Thyroid gland (tissue), 4 donors: ENCODE results near the gene COL16A1. TPM values are rescaled to one million over a fixed set of nuclear protein-coding genes. Genes with fewer than 3 reads are reported as not detected.

Experiments
- DNase-seq, 2 donors: peaks; one replicate each; pipeline ENCODE4 v3.0.0-alpha.2; 2019
- H3K27ac ChIP-seq, 3 donors: fragments of 200-600 bp; sonication (generic); 1 replicate in 2 of 3; 2 replicates in 1 of 3; pipeline ENCODE4 v1.5.1; 2016 to 2019; ENCODE audit warnings: mild to moderate bottlenecking in 1 of 3, moderate library complexity in 1 of 3
- H3K27me3 ChIP-seq: fragments of 200-600 bp; sonication (generic); one replicate; pipeline ENCODE4 v1.5.1; 2019
- H3K36me3 ChIP-seq, 2 donors: fragments of 200-600 bp; sonication (generic); one replicate each; pipeline ENCODE4 v1.5.1; 2016 to 2019
- H3K4me1 ChIP-seq, 2 donors: fragments of 200-600 bp; sonication (generic); one replicate each; pipeline ENCODE4 v1.5.1; 2017 to 2019
- H3K4me3 ChIP-seq, 3 donors: fragments of 200-600 bp; sonication (generic); replicated peaks in 1 of 3; 1 replicate in 2 of 3; 2 replicates in 1 of 3; pipeline ENCODE4 v1.5.1; 2016; ENCODE audit warnings: mild to moderate bottlenecking in 1 of 3
- H3K9me3 ChIP-seq: fragments of 200-600 bp; sonication (generic); one replicate; pipeline ENCODE4 v1.5.1; 2017
- CTCF ChIP-seq, 6 experiments: fragments of 200-600 bp in 3 of 6; fragments of 450-650 bp in 3 of 6; sonication (generic) in 3 of 6; IDR thresholded peaks; one replicate each; pipeline ENCODE4 v1.5.1; 2016 to 2019; ENCODE audit warnings: antibody characterized with exemption in 6 of 6, mild to moderate bottlenecking in 2 of 6, inconsistent platforms in 1 of 6, moderate library complexity in 1 of 6
- POLR2A ChIP-seq, 2 donors: fragments of 450-650 bp; IDR thresholded peaks; one replicate each; pipeline ENCODE4 v1.6.1; 2017; ENCODE audit warnings: antibody characterized with exemption in 2 of 2, mild to moderate bottlenecking in 2 of 2, moderate library complexity in 1 of 2
- WGBS, 2 donors: methylation state at CpG; one replicate each; pipeline ENCODE4 v1.1.5; 2017; 5-methylcytosine and 5-hydroxymethylcytosine counted together
- intact Hi-C: fragments of 100-400 bp; cut with DNase I; formaldehyde crosslinking; loops from one replicate; pipeline ENCODE4 v1.15.1; 2023
- total RNA-seq, 4 donors: library from RNA; depleted of rRNA; stranded (reverse); fragments of >200 nt; gene quantifications; one replicate each; pipeline ENCODE4 v1.2.3, GENCODE V29; 2016

The COL16A1 gene
- total RNA-seq, 4 donors from 2014 or later = 61.3 to 121 (median 97.1) TPM

GRCh38 chr1:31679676-31680230, 24.1 kb downstream of the COL16A1 start:
- Histone ChIP-seq H3K27me3 (no peaks in the 10 kb centered on the region), H3K4me3 (no peak overlapping the region), H3K4me1 (no peaks in the 10 kb centered on the region), H3K36me3 (no peaks in the 10 kb centered on the region), H3K27ac (no peak overlapping the region), H3K9me3 (no peaks in the 10 kb centered on the region)
- intact Hi-C loops = no loop called here
- no peak for DNase-seq
- TF ChIP-seq POLR2A (IDR thresholded peaks at IDR 0.05) = no peak
- TF ChIP-seq CTCF (IDR thresholded peaks at IDR 0.05) = no peak
- WGBS, 2 donors = 80 to 84% methylated on average over 23 of the region's 23 CpGs

- 38 to 43% methylated on average over 2 of the region's 2 CpGs for WGBS, 2 donors
- Histone ChIP-seq H3K36me3 (no peaks in the 10 kb centered on the region), H3K27ac (no peak overlapping the region)
Measured at GRCh38 chr1:31679091-31679490, 24.7 kb downstream of the COL16A1 start.

GRCh38 chr1:31678681-31679080, 25.1 kb downstream of the COL16A1 start:
- intact Hi-C loops = no loop called here
- no peaks in the 10 kb centered on the region for H3K9me3 ChIP-seq
- no peaks in the 10 kb centered on the region for H3K4me1 ChIP-seq
- H3K4me3 ChIP-seq = no peak overlapping the region
- TF ChIP-seq CTCF (IDR thresholded peaks at IDR 0.05) = no peak
- TF ChIP-seq POLR2A (IDR thresholded peaks at IDR 0.05) = no peak
- H3K27me3 ChIP-seq = no peaks in the 10 kb centered on the region
- H3K36me3 ChIP-seq = no peaks in the 10 kb centered on the region
- no peak overlapping the region for H3K27ac ChIP-seq
- WGBS, 2 donors = 88 to 91% methylated on average over 4 of the region's 4 CpGs
- no peak for DNase-seq

More at GRCh38 chr1:31679091-31679490, 24.7 kb downstream of the COL16A1 start:
- Histone ChIP-seq H3K4me1 (no peaks in the 10 kb centered on the region), H3K4me3 (no peak overlapping the region), H3K27me3 (no peaks in the 10 kb centered on the region), H3K9me3 (no peaks in the 10 kb centered on the region)
- TF ChIP-seq CTCF (IDR thresholded peaks at IDR 0.05) (no peak), POLR2A (IDR thresholded peaks at IDR 0.05) (no peak)
- intact Hi-C loops = no loop called here
- no peak for DNase-seq

- DNase-seq = no peak
- 77 to 83% methylated on average over 6 of the region's 6 CpGs for WGBS, 2 donors
- TF ChIP-seq POLR2A (IDR thresholded peaks at IDR 0.05) (no peak), CTCF (IDR thresholded peaks at IDR 0.05) (no peak)
- Histone ChIP-seq H3K4me3 (no peak overlapping the region), H3K27ac (no peak overlapping the region), H3K9me3 (no peaks in the 10 kb centered on the region), H3K27me3 (no peaks in the 10 kb centered on the region), H3K4me1 (no peaks in the 10 kb centered on the region), H3K36me3 (no peaks in the 10 kb centered on the region)
- intact Hi-C loops = no loop called here
Measured at GRCh38 chr1:31677949-31678348, 25.9 kb downstream of the COL16A1 start.

GRCh38 chr1:31677401-31677800, 26.4 kb downstream of the COL16A1 start:
- Histone ChIP-seq H3K27me3 (no peaks in the 10 kb centered on the region), H3K36me3 (no peaks in the 10 kb centered on the region), H3K4me3 (no peak overlapping the region), H3K4me1 (no peaks in the 10 kb centered on the region), H3K27ac (no peak overlapping the region), H3K9me3 (no peaks in the 10 kb centered on the region)
- 59 to 64% methylated on average over 3 of the region's 3 CpGs for WGBS, 2 donors
- TF ChIP-seq CTCF (IDR thresholded peaks at IDR 0.05) (no peak), POLR2A (IDR thresholded peaks at IDR 0.05) (no peak)
- no peak for DNase-seq
- intact Hi-C loops = no loop called here
